K562 (cell line): ENCODE measurements around the gene DGKB. TPM values are rescaled to one million over a fixed set of nuclear protein-coding genes. Genes with fewer than 3 reads are reported as not detected.

ENCODE experiments used
- ATAC-seq: fragments of 200-7000 bp; cut with Tn5 transposase; 3 replicates; pipeline ENCODE4 v1.9.1; 2020; ENCODE audit warnings: moderate library complexity
- BruUV-seq: library from RNA; stranded (reverse); fragments of 400-500 nt; replicated peaks from 2 replicates; lab custom pipeline; 2021; lab: Mats Ljungman, UMichigan
- CTCF ChIA-PET: fragments of 300-600 bp; formaldehyde crosslinking; extraction: SDS; loops from one replicate; lab custom pipeline; 2021; ENCODE audit warnings: low intra/inter-chr PET ratio; lab: Yijun Ruan, JAX
- POLR2A ChIA-PET: fragments of 300-600, 350-650 bp; sonication (Branson Sonifier 250); formaldehyde crosslinking; extraction: SDS; loops from one replicate; lab custom pipeline; 2021; ENCODE audit warnings: antibody characterized with exemption, inconsistent platforms; lab: Yijun Ruan, JAX
- DNase-seq, 4 experiments: peaks; one replicate each; pipeline versions ENCODE4 v3.0.0 to v3.0.0-alpha.2; 2011 to 2018; ENCODE audit warnings: low spot score in 3 of 4, mixed read lengths in 3 of 4; ENCODE audit errors: extremely low read depth in 1 of 4
- FAIRE-seq: peaks from 2 replicates; lab custom pipeline; 2011; peaks lifted over from hg19 to GRCh38; lab: Jason Lieb, UNC
- H2AFZ ChIP-seq: 2 replicates; pipeline ENCODE4 v1.6.0; 2011; ENCODE audit warnings: low read depth, low read length, control low read depth, inconsistent platforms
- H3K27ac ChIP-seq: fragments of 200-600 bp; 3 replicates; pipeline ENCODE4 v1.8.0; 2011; ENCODE audit warnings: low read depth, mild to moderate bottlenecking, control low read depth, inconsistent platforms, low read length, moderate library complexity, mixed read lengths; ENCODE audit errors: extremely low read depth
- H3K27me3 ChIP-seq, 2 experiments: fragments of 300-600 bp in 1 of 2; 2 replicates in 1 of 2; 3 replicates in 1 of 2; pipeline versions ENCODE4 v1.6.0 to v1.8.0; 2011; ENCODE audit warnings: inconsistent platforms in 2 of 2, low read length in 2 of 2, mild to moderate bottlenecking in 1 of 2, mixed read lengths in 1 of 2, moderate library complexity in 1 of 2; ENCODE audit not compliant: control insufficient read depth in 2 of 2, insufficient read depth in 2 of 2
- H3K36me3 ChIP-seq: fragments of 300-600 bp; 3 replicates; pipeline ENCODE4 v1.8.0; 2011; ENCODE audit warnings: mild to moderate bottlenecking, low read length, inconsistent platforms; ENCODE audit not compliant: control insufficient read depth, insufficient read depth
- H3K4me1 ChIP-seq, 2 experiments: fragments of 200-600 bp in 1 of 2; replicated peaks in 1 of 2; 2 replicates in 1 of 2; 3 replicates in 1 of 2; pipeline versions ENCODE4 v1.5.1 to v1.8.0; 2011; ENCODE audit warnings: inconsistent platforms in 2 of 2, low read length in 2 of 2, mild to moderate bottlenecking in 1 of 2, mixed read lengths in 1 of 2, moderate library complexity in 1 of 2; ENCODE audit not compliant: control insufficient read depth in 2 of 2, insufficient read depth in 2 of 2
- H3K4me2 ChIP-seq: 2 replicates; pipeline ENCODE4 v1.6.1; 2011; ENCODE audit warnings: low read length, control low read depth, inconsistent platforms, mixed read lengths; ENCODE audit not compliant: insufficient read depth
- H3K4me3 ChIP-seq: fragments of 200-600 bp; sonication (generic), shearing (Covaris generic); 2 replicates; pipeline ENCODE4 v1.5.1; 2016; ENCODE audit warnings: control low read depth, inconsistent platforms
- H3K79me2 ChIP-seq: fragments of 200-600 bp; 3 replicates; pipeline ENCODE4 v1.8.0; 2011; ENCODE audit warnings: low read length, inconsistent platforms; ENCODE audit not compliant: control insufficient read depth, insufficient read depth
- H3K9ac ChIP-seq, 2 experiments: 2 replicates each; pipeline versions ENCODE4 v1.6.0 to v1.6.1; 2011; ENCODE audit warnings: low read depth in 2 of 2, low read length in 2 of 2, control low read depth in 1 of 2, inconsistent platforms in 1 of 2, mild to moderate bottlenecking in 1 of 2, mixed read lengths in 1 of 2; ENCODE audit not compliant: insufficient read depth in 1 of 2
- H3K9me1 ChIP-seq: one replicate; pipeline ENCODE4 v1.6.0; 2011; ENCODE audit warnings: inconsistent platforms, mild to moderate bottlenecking, low read length, moderate library complexity; ENCODE audit not compliant: control insufficient read depth, insufficient read depth
- H3K9me3 ChIP-seq: replicated peaks from 2 replicates; pipeline ENCODE4 v1.5.1; 2011; ENCODE audit warnings: low read depth, low read length, inconsistent platforms; ENCODE audit not compliant: control insufficient read depth, insufficient read depth
- H4K20me1 ChIP-seq: replicated peaks from 2 replicates; pipeline ENCODE4 v1.6.1; 2011; ENCODE audit warnings: low read length, inconsistent platforms, mixed read lengths; ENCODE audit not compliant: control insufficient read depth, insufficient read depth
- ELK3 ChIP-seq: fragments of 450-650 bp; formaldehyde crosslinking; IDR thresholded peaks from 2 replicates; pipeline ENCODE4 v1.4.0; 2020; ENCODE audit warnings: mild to moderate bottlenecking
- FOXJ3 ChIP-seq: sonication (generic); formaldehyde crosslinking; IDR thresholded peaks from 2 replicates; pipeline ENCODE4 v1.4.0; 2020; ENCODE audit warnings: mild to moderate bottlenecking, missing genetic modification reagents
- HEY1 ChIP-seq: fragments of 250-450 bp; sonication (Bioruptor Pico); IDR thresholded peaks from 2 replicates; pipeline ENCODE4 v1.5.0; 2020; ENCODE audit warnings: mild to moderate bottlenecking, moderate library complexity, borderline replicate concordance
- MAFK ChIP-seq: IDR thresholded peaks from 2 replicates; pipeline ENCODE4 v1.6.1; 2011; ENCODE audit warnings: low read length, improper control_type of control experiment
- MXI1 ChIP-seq: IDR thresholded peaks from 2 replicates; pipeline ENCODE4 v1.6.1; 2011; ENCODE audit warnings: low read depth, mild to moderate bottlenecking, improper control_type of control experiment, low read length
- NR2C2 ChIP-seq, 2 experiments: fragments of 200-800 bp in 1 of 2; sonication (Bioruptor generic) in 1 of 2; sonication (generic) in 1 of 2; formaldehyde crosslinking in 1 of 2; IDR thresholded peaks; 2 replicates each; pipeline versions ENCODE4 v1.6.1 to v1.8.0; 2016 to 2022; ENCODE audit warnings: mild to moderate bottlenecking in 1 of 2, missing compliant biosample characterization in 1 of 2, missing genetic modification characterization in 1 of 2, missing genetic modification reagents in 1 of 2
- PRPF4 ChIP-seq: fragments of 200-400 bp; formaldehyde crosslinking; IDR thresholded peaks from one replicate; pipeline ENCODE4 v1.6.1; 2017; ENCODE audit warnings: low read length, low read depth, mild to moderate bottlenecking; ENCODE audit not compliant: insufficient read depth, poor library complexity, severe bottlenecking
- PURB ChIP-seq: sonication (generic); formaldehyde crosslinking; IDR thresholded peaks from 2 replicates; pipeline ENCODE4 v1.9.0; 2021; ENCODE audit warnings: low read depth, mild to moderate bottlenecking, missing genetic modification reagents
- SETDB1 ChIP-seq: IDR thresholded peaks from one replicate; pipeline ENCODE4 v1.6.1; 2012; ENCODE audit warnings: low read length, control low read depth, inconsistent platforms
- XRCC4 ChIP-seq: IDR thresholded peaks from one replicate; pipeline ENCODE4 v1.6.1; 2011; ENCODE audit not compliant: insufficient read depth, insufficient read length; ENCODE audit errors: extremely low read depth
- ZEB2 ChIP-seq: fragments of 450-650 bp; IDR thresholded peaks from 2 replicates; pipeline ENCODE4 v1.6.1; 2016
- ZKSCAN8 ChIP-seq: fragments of 200-800 bp; sonication (Bioruptor generic); IDR thresholded peaks from 2 replicates; pipeline ENCODE4 v1.6.1; 2016; ENCODE audit warnings: missing genetic modification characterization, missing compliant biosample characterization
- ZNF146 ChIP-seq: IDR thresholded peaks from one replicate; pipeline ENCODE4 v1.6.1; 2018; ENCODE audit warnings: missing compliant biosample characterization; ENCODE audit not compliant: unreplicated experiment
- ZNF316 ChIP-seq: fragments of 450-650 bp; IDR thresholded peaks from 2 replicates; pipeline ENCODE4 v1.6.1; 2016
- ZNF766 ChIP-seq: fragments of 200-800 bp; sonication (Bioruptor generic); conservative IDR thresholded peaks from 2 replicates; pipeline ENCODE4 v1.6.1; 2016; ENCODE audit warnings: missing genetic modification characterization, missing compliant biosample characterization
- ZSCAN32 ChIP-seq: fragments of 450-650 bp; formaldehyde crosslinking; IDR thresholded peaks from 2 replicates; pipeline ENCODE4 v1.4.0; 2020; ENCODE audit warnings: mild to moderate bottlenecking, moderate library complexity
- WGBS: fragments of 100-300 bp; shearing (Covaris generic); methylation state at CpG from one replicate; pipeline ENCODE4 v1.1.6; 2016; ENCODE audit warnings: low coverage, mixed read lengths; ENCODE audit not compliant: insufficient coverage; ENCODE audit errors: missing lambda C conversion rate; 5-methylcytosine and 5-hydroxymethylcytosine counted together
- in situ Hi-C: fragments of 300-500 bp; cut with MboI; formaldehyde crosslinking; loops from 4 replicates; pipeline ENCODE4 v1.15.0; 2018; ENCODE audit warnings: inconsistent platforms, mixed read lengths
- intact Hi-C: fragments of 100-400 bp; cut with micrococcal nuclease; formaldehyde crosslinking; loops from 2 replicates; pipeline ENCODE4 v1.14.2; 2022
- polyA plus RNA-seq, 8 experiments: library from polyadenylated mRNA; depleted of rRNA in 4 of 8; stranded (reverse) in 5 of 8; unstranded in 3 of 8; fragments of >200 nt; fragmentation: Nextera tagmentation in 2 of 8; fragmentation: Illumina TruSeq in 1 of 8; extraction: Ambion mirVana in 2 of 8; extraction: Trizol in 1 of 8; gene quantifications; 2 replicates each; pipeline versions ENCODE4 v1.2.1 to v1.2.3, GENCODE V29; 2011 to 2014; ENCODE audit warnings: inconsistent platforms in 1 of 8, missing spikeins in 1 of 8
- total RNA-seq, 7 experiments: library from RNA; depleted of rRNA in 6 of 7; stranded (reverse); fragments of >200 nt in 6 of 7; fragmentation: Illumina TruSeq in 2 of 7; extraction: Trizol in 2 of 7; gene quantifications; 2 replicates each; pipeline versions ENCODE4 v1.2.1 to v1.2.3, GENCODE V29; 2011 to 2021; ENCODE audit warnings: low replicate concordance in 1 of 7
- TF ChIP-seq, protein P1 (sequence below): fragments of 450-650 bp; IDR thresholded peaks from 2 replicates; pipeline ENCODE4 v1.6.1; 2014; ENCODE audit warnings: low read depth, mild to moderate bottlenecking, moderate library complexity, borderline replicate concordance

DGKB gene
- total and polyA plus RNA-seq, 9 of the 15 experiments (the other 6 are each of a cell fraction or from before 2014, with no cell fraction given): 0.01 TPM; not detected in 8

DNA sequence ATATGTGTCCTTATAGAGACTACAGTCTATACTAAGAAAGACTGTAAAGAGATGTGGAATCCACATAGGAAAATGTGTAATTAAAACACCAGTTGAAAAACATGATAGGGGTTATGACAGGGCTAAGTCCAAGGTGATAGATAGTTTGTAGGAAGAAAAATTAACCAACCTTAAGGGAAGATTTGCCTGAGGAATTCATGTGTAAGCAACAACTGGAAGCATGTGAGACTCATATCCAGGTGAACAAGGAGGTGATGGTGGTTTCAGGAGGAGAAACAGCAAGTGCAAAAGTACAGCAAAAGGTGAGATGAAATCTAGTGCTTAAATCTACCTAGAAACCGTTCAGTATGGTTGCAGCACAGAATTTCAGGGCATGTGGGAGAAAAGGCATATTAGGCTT lies 696.4 kb downstream of the DGKB start (continued):
- TF ChIP-seq FOXJ3 (CRISPR knock-in tag) (no peak), ZNF146 (CRISPR knock-in tag) (no peak), ZKSCAN8 (CRISPR knock-in tag) (no peak), ZNF316 (no peak), ZSCAN32 (CRISPR knock-in tag) (no peak), MAFK (no peak)
- TF ChIP-seq, protein P1, sequence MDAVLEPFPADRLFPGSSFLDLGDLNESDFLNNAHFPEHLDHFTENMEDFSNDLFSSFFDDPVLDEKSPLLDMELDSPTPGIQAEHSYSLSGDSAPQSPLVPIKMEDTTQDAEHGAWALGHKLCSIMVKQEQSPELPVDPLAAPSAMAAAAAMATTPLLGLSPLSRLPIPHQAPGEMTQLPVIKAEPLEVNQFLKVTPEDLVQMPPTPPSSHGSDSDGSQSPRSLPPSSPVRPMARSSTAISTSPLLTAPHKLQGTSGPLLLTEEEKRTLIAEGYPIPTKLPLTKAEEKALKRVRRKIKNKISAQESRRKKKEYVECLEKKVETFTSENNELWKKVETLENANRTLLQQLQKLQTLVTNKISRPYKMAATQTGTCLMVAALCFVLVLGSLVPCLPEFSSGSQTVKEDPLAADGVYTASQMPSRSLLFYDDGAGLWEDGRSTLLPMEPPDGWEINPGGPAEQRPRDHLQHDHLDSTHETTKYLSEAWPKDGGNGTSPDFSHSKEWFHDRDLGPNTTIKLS: no peak

DNA sequence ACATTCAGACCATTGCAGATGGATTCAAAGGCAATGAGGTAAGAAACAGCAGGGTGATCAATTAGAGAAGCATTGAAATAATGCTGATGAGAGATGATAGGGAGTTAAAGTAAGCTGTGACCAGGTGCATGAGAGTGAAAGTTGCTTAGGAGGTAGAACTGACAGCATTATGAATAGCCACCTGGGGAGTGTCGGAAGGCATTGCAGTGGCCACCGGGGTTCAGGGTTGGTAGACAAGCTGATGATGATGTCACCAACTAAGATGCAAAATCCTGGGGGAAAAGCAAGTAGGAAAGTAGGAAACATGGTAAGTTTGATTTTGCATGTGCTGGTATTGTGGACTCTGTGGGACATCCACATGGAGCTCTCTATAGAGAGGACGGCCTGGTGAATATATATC lies 701.2 kb downstream of the DGKB start:
- Histone ChIP-seq H3K9me3 (no peaks in the 10 kb centered on the region), H3K9me1 (no peaks in the 10 kb centered on the region), H3K4me2 (no peak overlapping the region), H3K36me3 (no peaks in the 10 kb centered on the region), H3K79me2 (no peaks in the 10 kb centered on the region), H2AFZ (no peak overlapping the region), H3K27me3 (no peaks in the 10 kb centered on the region), H3K4me1 (no peaks in the 10 kb centered on the region), H3K27ac (no peak overlapping the region), H4K20me1 (no peaks in the 10 kb centered on the region), H3K9ac (no peak overlapping the region), H3K4me3 (no peak overlapping the region)
- ATAC-seq (no peak), FAIRE-seq (no peak), DNase-seq (no peak)
- intact Hi-C loops: no loop called here
- no peak for TF ChIP-seq NR2C2 (CRISPR knock-in tag; IDR thresholded peaks at IDR 0.05)
- no peak for TF ChIP-seq NR2C2 (tag; IDR thresholded peaks at IDR 0.05)
- no peak for TF ChIP-seq ELK3 (CRISPR knock-in tag)
- TF ChIP-seq PURB: no peak
- TF ChIP-seq HEY1: no peak
- TF ChIP-seq XRCC4: no peak
- no peak for TF ChIP-seq SETDB1
- TF ChIP-seq ZNF766 (CRISPR knock-in tag): no peak
- no peak for TF ChIP-seq ZEB2
- no peak for TF ChIP-seq PRPF4
- TF ChIP-seq MXI1: no peak
- in situ Hi-C loops: no loop called here
- CTCF ChIA-PET: no interaction called here
- 0% methylated on average over 3 of the region's 3 CpGs for WGBS
- POLR2A ChIA-PET: no interaction called here
- no TSS peak for BruUV-seq
